ENCODE data around the gene NFAM1. TPM values are rescaled to one million over a fixed set of nuclear protein-coding genes. Genes with fewer than 3 reads are reported as not detected.

Gene NFAM1
- total RNA-seq, 1 donor from 2014 or later, result 0.19 TPM

- Mint-ChIP-seq H3K27ac (no peak overlapping the region), H3K36me3 (no peaks in the 10 kb centered on the region), H3K9me3 (no peaks in the 10 kb centered on the region), H3K4me3 (no peak overlapping the region), H3K27me3 (ENCODE audit: insufficient read depth, low read depth) (peaks cover 15% of the 10 kb centered on the region), H3K4me1 (peaks cover 25% of the 10 kb centered on the region)
- Histone ChIP-seq H3K27ac (no peak overlapping the region), H3K4me2 (no peak overlapping the region), H3K9me3 (ENCODE audit: low read depth) (no peaks in the 10 kb centered on the region), H3K4me3 (no peak overlapping the region), H3F3A (ENCODE audit: low read depth) (peaks cover 10% of the 10 kb centered on the region), H2AFZ (replicated peaks) (no peak overlapping the region), H3K4me1 (peaks cover 10% of the 10 kb centered on the region), H3K79me2 (ENCODE audit: low read depth) (no peaks in the 10 kb centered on the region), H3K27me3 (no peaks in the 10 kb centered on the region), H3K36me3 (no peaks in the 10 kb centered on the region), H4K20me1 (ENCODE audit: low read depth) (no peaks in the 10 kb centered on the region), H3K9ac (no peak overlapping the region)
- no peak for DNase-seq (ENCODE audit: low spot score)
- TF ChIP-seq EZH2phosphoT487 (IDR thresholded peaks at IDR 0.05) (no peak), CTCF (IDR thresholded peaks at IDR 0.05) (no peak), EZH2 (IDR thresholded peaks at IDR 0.05) (no peak)
These were observed 23.2 kb downstream of the NFAM1 start for GRCh38 chr22:42408810-42409529.

GRCh38 chr22:42408276-42408675 lies 23.9 kb downstream of the NFAM1 start:
- no peaks in the 10 kb centered on the region for H3K9me3 Mint-ChIP-seq
- H3K27me3 ChIP-seq, result no peaks in the 10 kb centered on the region
- H2AFZ ChIP-seq (replicated peaks), result no peak overlapping the region
- no peak overlapping the region for H3K27ac ChIP-seq
- no peaks in the 10 kb centered on the region for H4K20me1 ChIP-seq (ENCODE audit: low read depth)
- peaks cover 9% of the 10 kb centered on the region for H3F3A ChIP-seq (ENCODE audit: low read depth)
- no peaks in the 10 kb centered on the region for H3K79me2 ChIP-seq (ENCODE audit: low read depth)
- no peak for TF ChIP-seq EZH2 (IDR thresholded peaks at IDR 0.05)
- TF ChIP-seq EZH2phosphoT487 (IDR thresholded peaks at IDR 0.05), result no peak
- no peak for TF ChIP-seq CTCF (IDR thresholded peaks at IDR 0.05)
- H3K36me3 ChIP-seq, result no peaks in the 10 kb centered on the region
- H3K4me3 Mint-ChIP-seq, result no peak overlapping the region
- H3K4me1 Mint-ChIP-seq, result peaks cover 22% of the 10 kb centered on the region
- H3K4me2 ChIP-seq, result no peak overlapping the region
- DNase-seq (ENCODE audit: low spot score), result no peak
- H3K4me3 ChIP-seq, result no peak overlapping the region
- H3K27me3 Mint-ChIP-seq (ENCODE audit: insufficient read depth, low read depth), result peaks cover 15% of the 10 kb centered on the region
- H3K9ac ChIP-seq, result no peak overlapping the region
- H3K36me3 Mint-ChIP-seq, result no peaks in the 10 kb centered on the region
- H3K27ac Mint-ChIP-seq, result no peak overlapping the region
- peaks cover 10% of the 10 kb centered on the region for H3K4me1 ChIP-seq
- no peaks in the 10 kb centered on the region for H3K9me3 ChIP-seq (ENCODE audit: low read depth)

- peaks cover 3% of the 10 kb centered on the region for H3K9me3 Mint-ChIP-seq
- Histone ChIP-seq H4K20me1 (ENCODE audit: low read depth) (peaks cover 2% of the 10 kb centered on the region), H3K4me1 (peaks cover 9% of the 10 kb centered on the region), H3K27me3 (no peaks in the 10 kb centered on the region), H3K4me3 (no peak overlapping the region), H3K4me2 (no peak overlapping the region), H3K9ac (no peak overlapping the region), H3K36me3 (no peaks in the 10 kb centered on the region), H3F3A (ENCODE audit: low read depth) (peaks cover 18% of the 10 kb centered on the region), H2AFZ (replicated peaks) (no peak overlapping the region), H3K9me3 (ENCODE audit: low read depth) (no peaks in the 10 kb centered on the region), H3K79me2 (ENCODE audit: low read depth) (no peaks in the 10 kb centered on the region), H3K27ac (no peak overlapping the region)
- no peaks in the 10 kb centered on the region for H3K36me3 Mint-ChIP-seq
- DNase-seq (ENCODE audit: low spot score), result no peak
- TF ChIP-seq CTCF (IDR thresholded peaks at IDR 0.05), result no peak
- no peak for TF ChIP-seq EZH2phosphoT487 (IDR thresholded peaks at IDR 0.05)
- TF ChIP-seq EZH2 (IDR thresholded peaks at IDR 0.05), result no peak
- peaks cover 26% of the 10 kb centered on the region for H3K4me1 Mint-ChIP-seq
- no peak overlapping the region for H3K4me3 Mint-ChIP-seq
- H3K27me3 Mint-ChIP-seq (ENCODE audit: insufficient read depth, low read depth), result peaks cover 22% of the 10 kb centered on the region
- no peak overlapping the region for H3K27ac Mint-ChIP-seq
These were observed 27.9 kb downstream of the NFAM1 start for GRCh38 chr22:42404266-42404665.

Measured in neural progenitor cell (in vitro differentiated cells).